ENCODE measurements around the gene SLX4IP.

SLX4IP gene

GRCh38 chr20:10449270-10449669 lies 14.2 kb downstream of the SLX4IP start:
- no peak overlapping the region for H3K27ac ChIP-seq
- H3K36me3 ChIP-seq: no peaks in the 10 kb centered on the region
- H3K27me3 ChIP-seq: no peaks in the 10 kb centered on the region
- H3K4me3 ChIP-seq: no peak overlapping the region
- TF ChIP-seq CTCF (IDR thresholded peaks at IDR 0.05): no peak
- DNase-seq: no peak
- intact Hi-C loops (cut with DNase I; ENCODE audit: low total_unique reads): no loop called here
- peaks cover 0 to 6% (median 0%) of the 10 kb centered on the region in 4 donors for H3K4me1 ChIP-seq
- no peaks in the 10 kb centered on the region for H3K9me3 ChIP-seq

DNA sequence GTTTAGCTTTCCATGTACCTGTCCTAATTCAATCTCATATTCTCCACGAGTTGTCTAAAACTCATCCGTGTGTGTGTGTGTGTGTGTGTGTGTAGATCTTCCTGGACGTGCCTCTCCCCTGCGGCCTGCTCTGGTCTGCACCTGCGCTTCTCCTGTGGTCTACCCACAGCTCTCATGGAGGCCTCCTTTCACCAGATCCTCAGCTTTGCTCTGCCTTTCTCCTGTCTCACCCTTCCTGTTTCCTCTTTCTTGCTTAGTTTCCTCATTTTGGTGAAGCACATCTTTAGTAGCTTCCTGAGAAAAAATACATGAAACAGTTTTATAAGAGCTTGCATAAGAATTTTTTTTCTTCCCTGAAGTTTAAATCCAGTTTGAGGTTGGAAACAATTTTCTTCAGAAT lies 18.1 kb downstream of the SLX4IP start:
- Histone ChIP-seq H3K27ac (no peak overlapping the region), H3K36me3 (no peaks in the 10 kb centered on the region), H3K9me3 (no peaks in the 10 kb centered on the region), H3K4me1 (no peaks in the 10 kb centered on the region), H3K27me3 (no peaks in the 10 kb centered on the region), H3K4me3 (no peak overlapping the region)
- intact Hi-C loops (cut with DNase I; ENCODE audit: low total_unique reads): no loop called here
- DNase-seq: no peak
- no peak for TF ChIP-seq CTCF (IDR thresholded peaks at IDR 0.05)

DNA sequence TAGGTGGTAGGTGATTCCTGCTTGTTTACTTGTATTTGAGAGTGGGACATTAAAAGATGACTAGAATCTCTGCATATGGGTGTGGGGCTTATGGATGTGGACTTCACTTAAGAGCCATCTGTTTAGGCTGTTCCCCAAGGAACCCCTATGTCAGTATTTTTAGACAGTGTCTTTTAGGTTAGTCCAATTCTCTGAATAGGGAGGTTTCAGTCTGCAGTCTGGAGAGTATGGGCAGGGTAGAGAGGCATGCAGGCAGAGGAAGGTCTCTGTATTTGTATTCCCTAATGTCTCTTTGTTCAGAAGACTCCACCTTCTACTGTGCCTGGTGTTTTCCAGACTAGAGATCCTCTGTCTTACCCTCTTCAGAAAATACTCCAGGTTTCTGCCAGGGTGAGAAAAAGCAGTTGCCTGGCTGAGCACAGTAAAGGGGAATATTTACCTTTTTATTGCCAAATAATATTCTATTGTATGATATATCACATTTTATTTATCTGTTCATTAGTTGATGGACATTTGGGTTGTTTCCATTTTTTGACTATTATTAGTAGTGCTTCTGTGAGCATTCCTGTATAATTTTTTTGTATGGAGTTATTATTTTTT lies 19.1 kb downstream of the SLX4IP start:
- Histone ChIP-seq H3K9me3 (no peaks in the 10 kb centered on the region), H3K4me3 (no peak overlapping the region), H3K27ac (no peak overlapping the region), H3K36me3 (no peaks in the 10 kb centered on the region), H3K4me1 (no peaks in the 10 kb centered on the region), H3K27me3 (no peaks in the 10 kb centered on the region)
- intact Hi-C loops (cut with DNase I; ENCODE audit: low total_unique reads): no loop called here
- TF ChIP-seq CTCF (IDR thresholded peaks at IDR 0.05): no peak
- DNase-seq: no peak

- Histone ChIP-seq H3K4me3 (no peak overlapping the region), H3K4me1 (peaks cover 0 to 8% (median 5%) of the 10 kb centered on the region in 4 donors), H3K36me3 (no peaks in the 10 kb centered on the region), H3K9me3 (no peaks in the 10 kb centered on the region), H3K27me3 (no peaks in the 10 kb centered on the region), H3K27ac (no peak overlapping the region)
- no peak for DNase-seq
- intact Hi-C loops (cut with DNase I; ENCODE audit: low total_unique reads): loop anchor here (10.0 kb wide), 1 partner anchor 1083 kb away; no protein-coding TSS in a partner anchor
- TF ChIP-seq CTCF (IDR thresholded peaks at IDR 0.05): no peak
Measured at GRCh38 chr20:10461495-10461894, 26.4 kb downstream of the SLX4IP start.

DNA sequence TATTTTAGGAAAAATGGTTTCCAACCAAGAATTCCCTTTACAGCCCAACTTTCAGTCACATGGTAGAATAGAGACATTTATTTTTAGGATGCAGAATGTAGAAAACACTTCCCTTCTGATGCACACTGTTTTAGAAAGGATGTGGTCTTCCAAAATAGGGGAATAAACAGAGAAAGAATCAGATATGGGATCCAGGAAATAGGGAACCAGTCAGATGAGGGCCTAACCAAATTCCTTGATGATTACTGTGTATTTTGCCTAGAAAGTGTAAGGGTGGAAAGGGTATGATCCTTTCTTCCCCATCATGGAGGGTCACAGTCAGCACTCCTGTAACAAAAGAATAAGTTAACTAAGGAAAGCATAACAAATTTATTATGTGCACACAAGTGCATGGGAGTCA lies 27.4 kb downstream of the SLX4IP start:
- Histone ChIP-seq H3K9me3 (no peaks in the 10 kb centered on the region), H3K27ac (no peak overlapping the region), H3K27me3 (no peaks in the 10 kb centered on the region), H3K4me3 (no peak overlapping the region), H3K4me1 (peaks cover 0 to 18% (median 9%) of the 10 kb centered on the region in 4 donors), H3K36me3 (no peaks in the 10 kb centered on the region)
- intact Hi-C loops (cut with DNase I; ENCODE audit: low total_unique reads): loop anchor here (10.0 kb wide), 1 partner anchor 1082 kb away; no protein-coding TSS in a partner anchor
- TF ChIP-seq CTCF (IDR thresholded peaks at IDR 0.05): no peak
- no peak for DNase-seq
